ENCODE data around the gene HIVEP2. TPM values are rescaled to one million over a fixed set of nuclear protein-coding genes. Genes with fewer than 3 reads are reported as not detected.

The HIVEP2 gene
- total and polyA plus RNA-seq, 2 donors (not counting 3 experiments of a cell fraction or from before 2014, with no cell fraction given), result 1.3 to 4.7 TPM

- ChIA-PET CTCF (interaction anchor here (0.8 kb wide), 1 partner anchor 10 kb away, joined by 4 read pairs; no protein-coding TSS in a partner anchor), POLR2A (no interaction called here)
- no peak overlapping the region for H3K9ac ChIP-seq (replicated peaks; ENCODE audit: extremely low read depth, insufficient read depth, low read length)
- no peaks in the 10 kb centered on the region for H3K79me2 ChIP-seq (ENCODE audit: control insufficient read depth, insufficient read depth, low read length)
- H2AFZ ChIP-seq (ENCODE audit: low read depth, low read length), result no peak overlapping the region
- H3K4me2 ChIP-seq (ENCODE audit: insufficient read depth, low read length), result no peak overlapping the region
- no peaks in the 10 kb centered on the region for H3K36me3 ChIP-seq (ENCODE audit: control insufficient read depth in 2 of 2, extremely low read depth in 1 of 2, insufficient read depth in 2 of 2, low read length in 2 of 2)
- no peak for FAIRE-seq
- dilution Hi-C loops (cut with MboI; ENCODE audit: extremely low pct_ligation_motif_present, low sequenced_read_pairs), result no loop called here
- no peak overlapping the region for H3K4me3 ChIP-seq (replicated peaks in 1 of 3; ENCODE audit: insufficient read depth in 1 of 3, low read depth in 1 of 3, low read length in 3 of 3)
- intact Hi-C loops (cut with micrococcal nuclease), result no loop called here
- H3K4me1 ChIP-seq (ENCODE audit: control insufficient read depth, extremely low read depth, insufficient read depth, low read length), result no peaks in the 10 kb centered on the region
- BruUV-seq (replicated peaks), result no TSS peak
- peaks cover 4 to 6% of the 10 kb centered on the region in 2 experiments for H3K27me3 ChIP-seq (ENCODE audit: control insufficient read depth in 2 of 2, insufficient read depth in 2 of 2, low read length in 2 of 2)
- no peak overlapping the region for H3K27ac ChIP-seq (ENCODE audit: insufficient read depth, low read depth, low read length)
- TF ChIP-seq POLR2A (IDR thresholded peaks at IDR 0.05; ENCODE audit: low read depth, low read length) (no peak), FOS (IDR thresholded peaks at IDR 0.05; ENCODE audit: borderline replicate concordance, insufficient read depth, low read length) (no peak), EZH2 (IDR thresholded peaks at IDR 0.05; ENCODE audit: borderline replicate concordance, low read depth, low read length, severe bottlenecking) (no peak), JUN (IDR thresholded peaks at IDR 0.05; ENCODE audit: borderline replicate concordance, insufficient read depth, insufficient read length, low read depth) (no peak), GATA2 (IDR thresholded peaks at IDR 0.05; ENCODE audit: insufficient read depth, insufficient read length, low read depth, low read length) (no peak), POLR2AphosphoS5 (IDR thresholded peaks at IDR 0.05; ENCODE audit: insufficient read depth, low read depth, low read length) (no peak), MYC (IDR thresholded peaks at IDR 0.05; ENCODE audit: low read depth, low read length) (no peak)
- TF ChIP-seq, protein P1, sequence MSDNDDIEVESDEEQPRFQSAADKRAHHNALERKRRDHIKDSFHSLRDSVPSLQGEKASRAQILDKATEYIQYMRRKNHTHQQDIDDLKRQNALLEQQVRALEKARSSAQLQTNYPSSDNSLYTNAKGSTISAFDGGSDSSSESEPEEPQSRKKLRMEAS (IDR thresholded peaks at IDR 0.05; ENCODE audit: insufficient read depth, insufficient read length), result no peak
- TF ChIP-seq, protein P2, sequence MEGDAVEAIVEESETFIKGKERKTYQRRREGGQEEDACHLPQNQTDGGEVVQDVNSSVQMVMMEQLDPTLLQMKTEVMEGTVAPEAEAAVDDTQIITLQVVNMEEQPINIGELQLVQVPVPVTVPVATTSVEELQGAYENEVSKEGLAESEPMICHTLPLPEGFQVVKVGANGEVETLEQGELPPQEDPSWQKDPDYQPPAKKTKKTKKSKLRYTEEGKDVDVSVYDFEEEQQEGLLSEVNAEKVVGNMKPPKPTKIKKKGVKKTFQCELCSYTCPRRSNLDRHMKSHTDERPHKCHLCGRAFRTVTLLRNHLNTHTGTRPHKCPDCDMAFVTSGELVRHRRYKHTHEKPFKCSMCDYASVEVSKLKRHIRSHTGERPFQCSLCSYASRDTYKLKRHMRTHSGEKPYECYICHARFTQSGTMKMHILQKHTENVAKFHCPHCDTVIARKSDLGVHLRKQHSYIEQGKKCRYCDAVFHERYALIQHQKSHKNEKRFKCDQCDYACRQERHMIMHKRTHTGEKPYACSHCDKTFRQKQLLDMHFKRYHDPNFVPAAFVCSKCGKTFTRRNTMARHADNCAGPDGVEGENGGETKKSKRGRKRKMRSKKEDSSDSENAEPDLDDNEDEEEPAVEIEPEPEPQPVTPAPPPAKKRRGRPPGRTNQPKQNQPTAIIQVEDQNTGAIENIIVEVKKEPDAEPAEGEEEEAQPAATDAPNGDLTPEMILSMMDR (IDR thresholded peaks at IDR 0.05; ENCODE audit: extremely low read depth in 1 of 2, insufficient read depth in 1 of 2, low read depth in 1 of 2, low read length in 2 of 2), result no peak
- no peaks in the 10 kb centered on the region for H3K9me1 ChIP-seq (replicated peaks; ENCODE audit: control insufficient read depth, extremely low read depth, insufficient read depth, low read length)
- H4K20me1 ChIP-seq (replicated peaks; ENCODE audit: control insufficient read depth, extremely low read depth, insufficient read depth, low read length), result no peaks in the 10 kb centered on the region
- no peak for DNase-seq (ENCODE audit: low read depth, low spot score)
- H3K9me3 ChIP-seq (replicated peaks; ENCODE audit: control insufficient read depth, insufficient read depth, low read length), result no peaks in the 10 kb centered on the region
Measured at GRCh38 chr6:142713959-142714358, 231.0 kb downstream of the HIVEP2 start.
